ENCODE data around the gene PTPRK.

The PTPRK gene

DNA sequence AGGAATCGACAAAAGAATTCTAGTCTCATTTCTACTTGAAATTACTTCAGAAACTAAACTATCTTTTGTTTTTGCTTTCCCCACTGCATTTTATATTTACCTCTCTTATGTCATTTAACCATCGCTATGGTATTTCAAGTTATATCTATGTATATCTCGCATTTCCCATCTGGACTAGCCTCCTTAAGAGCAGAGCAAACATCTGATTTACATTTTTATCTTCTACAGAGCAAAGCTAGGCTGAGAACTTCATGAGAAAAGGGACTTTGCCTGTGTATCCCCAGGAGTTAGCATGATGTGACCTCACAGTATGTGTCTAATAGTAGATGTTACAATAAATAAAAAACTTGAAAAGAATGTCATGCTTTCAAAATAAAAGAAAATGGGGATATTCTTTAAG, 201.2 kb downstream of the PTPRK start:
- H3K9ac ChIP-seq (ENCODE audit: low read depth, low read length, poor library complexity), result no peak overlapping the region
- H3K36me3 ChIP-seq (replicated peaks in 1 of 2; ENCODE audit: control insufficient read depth in 2 of 2, insufficient read depth in 2 of 2, low read length in 2 of 2), result peaks cover 2 to 8% of the 10 kb centered on the region in 2 donors
- H2AK5ac ChIP-seq (ENCODE audit: low read depth, low read length), result no peak overlapping the region
- H4K8ac ChIP-seq (ENCODE audit: low read depth, low read length), result no peak overlapping the region
- no peak overlapping the region for H2BK12ac ChIP-seq (ENCODE audit: low read length)
- no CpG with 5 or more reads among the region's 3 CpGs for WGBS, 2 donors (ENCODE audit: extremely low coverage in 2 of 2, insufficient read length in 2 of 2, insufficient replicate concordance in 1 of 2)
- H2AFZ ChIP-seq (ENCODE audit: low read length), result no peak overlapping the region
- H3K4me3 ChIP-seq (ENCODE audit: low read length in 2 of 2), result no peak overlapping the region
- no peak overlapping the region for H3K23ac ChIP-seq (ENCODE audit: low read depth, low read length, poor library complexity)
- H4K91ac ChIP-seq (ENCODE audit: low read depth, low read length, poor library complexity), result no peak overlapping the region
- no peaks in the 10 kb centered on the region for H3K4me1 ChIP-seq (ENCODE audit: control insufficient read depth in 2 of 2, insufficient read depth in 1 of 2, low read depth in 1 of 2, low read length in 2 of 2)
- no peak for DNase-seq (ENCODE audit: low spot score)
- H3K4ac ChIP-seq (ENCODE audit: low read length), result no peak overlapping the region
- H3K27me3 ChIP-seq (ENCODE audit: control insufficient read depth in 3 of 3, insufficient read depth in 3 of 3, low read depth in 1 of 3, low read length in 3 of 3), result no peaks in the 10 kb centered on the region
- no peak overlapping the region for H2BK5ac ChIP-seq (ENCODE audit: low read length)
- H3K9me3 ChIP-seq (replicated peaks in 1 of 2; ENCODE audit: control insufficient read depth in 2 of 2, insufficient read depth in 1 of 2, low read depth in 1 of 2, low read length in 2 of 2), result no peaks in the 10 kb centered on the region
- H3K4me2 ChIP-seq (ENCODE audit: insufficient read depth, low read length, poor library complexity, severe bottlenecking), result no peak overlapping the region
- no peak overlapping the region for H3K14ac ChIP-seq (ENCODE audit: low read length)
- H2BK120ac ChIP-seq (ENCODE audit: low read depth, low read length), result no peak overlapping the region
- H3K18ac ChIP-seq (ENCODE audit: low read length), result no peak overlapping the region
- H3K79me1 ChIP-seq (ENCODE audit: low read depth, low read length), result no peaks in the 10 kb centered on the region
- no peak overlapping the region for H3K27ac ChIP-seq (replicated peaks; ENCODE audit: low read length)
- H2BK15ac ChIP-seq (ENCODE audit: low read length), result no peak overlapping the region

DNA sequence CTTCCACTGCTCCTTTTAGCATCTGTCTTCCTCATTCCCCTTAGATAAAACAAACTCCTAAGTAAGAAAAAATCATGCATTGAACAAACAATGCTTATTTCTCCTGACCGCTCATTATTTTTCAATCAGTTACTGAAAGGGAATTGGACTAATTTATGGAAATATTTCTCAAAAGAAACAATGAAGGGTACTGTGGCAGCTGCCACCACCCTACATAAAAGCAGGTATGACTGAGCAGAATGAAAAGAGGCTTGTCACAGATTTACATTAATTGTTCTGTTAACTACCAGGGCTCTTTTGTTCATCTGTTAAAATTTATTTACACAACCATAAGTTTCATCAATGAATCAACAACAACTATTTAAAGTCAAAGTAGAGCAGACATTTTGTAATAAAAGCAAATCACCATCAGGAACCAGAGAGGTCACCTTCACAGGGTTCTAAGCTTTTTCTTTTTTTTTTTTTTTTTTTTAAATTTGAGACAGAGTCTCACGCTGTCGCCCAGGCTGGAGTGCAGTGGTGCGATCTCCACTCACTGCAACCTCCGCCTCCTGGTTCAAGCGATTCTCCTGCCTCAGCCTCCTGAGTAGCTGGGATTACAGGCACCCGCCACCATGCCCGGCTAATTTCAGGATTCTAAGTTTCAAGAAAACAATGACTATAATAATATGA, 204.0 kb downstream of the PTPRK start:
- Histone ChIP-seq H3K9me3 (replicated peaks in 1 of 2; ENCODE audit: control insufficient read depth in 2 of 2, insufficient read depth in 1 of 2, low read depth in 1 of 2, low read length in 2 of 2) (no peaks in the 10 kb centered on the region), H3K27me3 (ENCODE audit: control insufficient read depth in 3 of 3, insufficient read depth in 3 of 3, low read depth in 1 of 3, low read length in 3 of 3) (no peaks in the 10 kb centered on the region), H2AK5ac (ENCODE audit: low read depth, low read length) (no peak overlapping the region), H3K36me3 (replicated peaks in 1 of 2; ENCODE audit: control insufficient read depth in 2 of 2, insufficient read depth in 2 of 2, low read length in 2 of 2) (peaks cover 2 to 3% of the 10 kb centered on the region in 2 donors), H3K4me2 (ENCODE audit: insufficient read depth, low read length, poor library complexity, severe bottlenecking) (no peak overlapping the region), H3K14ac (ENCODE audit: low read length) (no peak overlapping the region), H3K4me3 (ENCODE audit: low read length in 2 of 2) (no peak overlapping the region), H2BK15ac (ENCODE audit: low read length) (no peak overlapping the region), H2AFZ (ENCODE audit: low read length) (no peak overlapping the region), H3K18ac (ENCODE audit: low read length) (no peak overlapping the region), H3K79me1 (ENCODE audit: low read depth, low read length) (no peaks in the 10 kb centered on the region), H3K9ac (ENCODE audit: low read depth, low read length, poor library complexity) (no peak overlapping the region), H3K4me1 (ENCODE audit: control insufficient read depth in 2 of 2, insufficient read depth in 1 of 2, low read depth in 1 of 2, low read length in 2 of 2) (no peaks in the 10 kb centered on the region), H3K4ac (ENCODE audit: low read length) (no peak overlapping the region), H4K8ac (ENCODE audit: low read depth, low read length) (no peak overlapping the region), H3K23ac (ENCODE audit: low read depth, low read length, poor library complexity) (no peak overlapping the region), H4K91ac (ENCODE audit: low read depth, low read length, poor library complexity) (no peak overlapping the region), H2BK12ac (ENCODE audit: low read length) (no peak overlapping the region), H2BK120ac (ENCODE audit: low read depth, low read length) (no peak overlapping the region), H3K27ac (replicated peaks; ENCODE audit: low read length) (no peak overlapping the region), H2BK5ac (ENCODE audit: low read length) (no peak overlapping the region)
- DNase-seq (ENCODE audit: low spot score), result no peak
- WGBS, 2 donors (ENCODE audit: extremely low coverage in 2 of 2, insufficient read length in 2 of 2, insufficient replicate concordance in 1 of 2), result no CpG with 5 or more reads among the region's 8 CpGs

- no peak overlapping the region for H3K4me2 ChIP-seq (ENCODE audit: insufficient read depth, low read length, poor library complexity, severe bottlenecking)
- no peak overlapping the region for H3K9ac ChIP-seq (ENCODE audit: low read depth, low read length, poor library complexity)
- H3K18ac ChIP-seq (ENCODE audit: low read length), result no peak overlapping the region
- no peaks in the 10 kb centered on the region for H3K79me1 ChIP-seq (ENCODE audit: low read depth, low read length)
- no peaks in the 10 kb centered on the region for H3K27me3 ChIP-seq (ENCODE audit: control insufficient read depth in 3 of 3, insufficient read depth in 3 of 3, low read depth in 1 of 3, low read length in 3 of 3)
- no peak overlapping the region for H3K14ac ChIP-seq (ENCODE audit: low read length)
- H3K4ac ChIP-seq (ENCODE audit: low read length), result no peak overlapping the region
- H3K9me3 ChIP-seq (replicated peaks in 1 of 2; ENCODE audit: control insufficient read depth in 2 of 2, insufficient read depth in 1 of 2, low read depth in 1 of 2, low read length in 2 of 2), result no peaks in the 10 kb centered on the region
- no peak for DNase-seq (ENCODE audit: low spot score)
- H3K36me3 ChIP-seq (replicated peaks in 1 of 2; ENCODE audit: control insufficient read depth in 2 of 2, insufficient read depth in 2 of 2, low read length in 2 of 2), result no peaks in the 10 kb centered on the region
- H2AK5ac ChIP-seq (ENCODE audit: low read depth, low read length), result no peak overlapping the region
- peaks cover 4% of the 10 kb centered on the region in 2 donors for H3K4me1 ChIP-seq (ENCODE audit: control insufficient read depth in 2 of 2, insufficient read depth in 1 of 2, low read depth in 1 of 2, low read length in 2 of 2)
- no peak overlapping the region for H3K23ac ChIP-seq (ENCODE audit: low read depth, low read length, poor library complexity)
- no peak overlapping the region for H2BK5ac ChIP-seq (ENCODE audit: low read length)
- no peak overlapping the region for H4K8ac ChIP-seq (ENCODE audit: low read depth, low read length)
- no peak overlapping the region for H2BK15ac ChIP-seq (ENCODE audit: low read length)
- H3K4me3 ChIP-seq (ENCODE audit: low read length in 2 of 2), result no peak overlapping the region
- H2BK120ac ChIP-seq (ENCODE audit: low read depth, low read length), result no peak overlapping the region
- H3K27ac ChIP-seq (replicated peaks; ENCODE audit: low read length), result no peak overlapping the region
- H2BK12ac ChIP-seq (ENCODE audit: low read length), result no peak overlapping the region
- no peak overlapping the region for H4K91ac ChIP-seq (ENCODE audit: low read depth, low read length, poor library complexity)
- no peak overlapping the region for H2AFZ ChIP-seq (ENCODE audit: low read length)
Observed at GRCh38 chr6:128314190-128314589, 206.2 kb downstream of the PTPRK start.

DNA sequence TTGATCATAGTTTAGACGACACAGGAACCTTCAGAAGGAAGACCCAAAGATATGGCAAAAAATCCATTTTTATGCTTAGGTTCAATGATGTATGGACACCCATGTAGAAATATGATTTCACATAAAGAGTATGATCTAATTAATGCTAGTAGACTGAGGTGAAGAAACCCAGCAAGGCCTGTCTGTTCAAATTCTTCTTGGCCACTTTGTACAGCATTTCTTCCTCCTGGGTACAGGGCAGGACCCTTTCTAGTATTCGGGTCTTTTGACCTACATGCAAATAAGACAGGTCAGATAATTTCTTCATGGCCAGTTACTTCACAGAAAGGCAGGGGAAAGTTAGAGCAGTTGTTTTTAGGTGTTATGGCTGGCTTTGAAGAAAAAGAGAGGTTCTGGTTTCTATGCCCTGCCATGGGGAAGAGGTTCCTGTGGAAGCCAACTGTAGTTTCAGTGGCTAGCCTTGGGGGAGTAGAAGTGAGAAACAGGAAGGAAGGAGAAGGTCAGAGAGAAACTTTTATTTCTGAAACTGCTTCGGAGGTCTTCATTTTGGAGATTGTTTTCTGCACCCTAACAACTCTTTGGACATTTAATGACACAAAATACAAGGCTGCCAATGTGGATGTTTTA, 208.3 kb downstream of the PTPRK start:
- no CpG with 5 or more reads among the region's 3 CpGs for WGBS, 2 donors (ENCODE audit: extremely low coverage in 2 of 2, insufficient read length in 2 of 2, insufficient replicate concordance in 1 of 2)
- Histone ChIP-seq H2BK5ac (ENCODE audit: low read length) (no peak overlapping the region), H3K27me3 (ENCODE audit: control insufficient read depth in 3 of 3, insufficient read depth in 3 of 3, low read depth in 1 of 3, low read length in 3 of 3) (no peaks in the 10 kb centered on the region), H3K79me1 (ENCODE audit: low read depth, low read length) (peaks cover 3% of the 10 kb centered on the region), H3K9ac (ENCODE audit: low read depth, low read length, poor library complexity) (no peak overlapping the region), H3K9me3 (replicated peaks in 1 of 2; ENCODE audit: control insufficient read depth in 2 of 2, insufficient read depth in 1 of 2, low read depth in 1 of 2, low read length in 2 of 2) (no peaks in the 10 kb centered on the region), H2BK12ac (ENCODE audit: low read length) (no peak overlapping the region), H2BK15ac (ENCODE audit: low read length) (no peak overlapping the region), H4K91ac (ENCODE audit: low read depth, low read length, poor library complexity) (no peak overlapping the region), H3K4ac (ENCODE audit: low read length) (no peak overlapping the region), H3K4me2 (ENCODE audit: insufficient read depth, low read length, poor library complexity, severe bottlenecking) (no peak overlapping the region), H3K4me3 (ENCODE audit: low read length in 2 of 2) (no peak overlapping the region), H3K23ac (ENCODE audit: low read depth, low read length, poor library complexity) (no peak overlapping the region), H2AK5ac (ENCODE audit: low read depth, low read length) (no peak overlapping the region), H2BK120ac (ENCODE audit: low read depth, low read length) (no peak overlapping the region), H3K27ac (replicated peaks; ENCODE audit: low read length) (no peak overlapping the region), H4K8ac (ENCODE audit: low read depth, low read length) (no peak overlapping the region), H3K36me3 (replicated peaks in 1 of 2; ENCODE audit: control insufficient read depth in 2 of 2, insufficient read depth in 2 of 2, low read length in 2 of 2) (no peaks in the 10 kb centered on the region), H3K18ac (ENCODE audit: low read length) (no peak overlapping the region), H3K4me1 (ENCODE audit: control insufficient read depth in 2 of 2, insufficient read depth in 1 of 2, low read depth in 1 of 2, low read length in 2 of 2) (peaks cover 4% of the 10 kb centered on the region in 2 donors), H2AFZ (ENCODE audit: low read length) (no peak overlapping the region), H3K14ac (ENCODE audit: low read length) (no peak overlapping the region)
- DNase-seq (ENCODE audit: low spot score), result no peak
